SKM-1 treated with dmso at 0.1 percent for 144 hours (cell line): ENCODE measurements around the gene RPS16.

ENCODE experiments used
- DNase-seq: peaks from one replicate; lab custom pipeline; 2025; ENCODE audit not compliant: unreplicated experiment; lab: John Stamatoyannopoulos, UW

The RPS16 gene

GRCh38 chr19:39389631-39390414 is 45.9 kb downstream of the RPS16 start:
- no peak for DNase-seq

DNA sequence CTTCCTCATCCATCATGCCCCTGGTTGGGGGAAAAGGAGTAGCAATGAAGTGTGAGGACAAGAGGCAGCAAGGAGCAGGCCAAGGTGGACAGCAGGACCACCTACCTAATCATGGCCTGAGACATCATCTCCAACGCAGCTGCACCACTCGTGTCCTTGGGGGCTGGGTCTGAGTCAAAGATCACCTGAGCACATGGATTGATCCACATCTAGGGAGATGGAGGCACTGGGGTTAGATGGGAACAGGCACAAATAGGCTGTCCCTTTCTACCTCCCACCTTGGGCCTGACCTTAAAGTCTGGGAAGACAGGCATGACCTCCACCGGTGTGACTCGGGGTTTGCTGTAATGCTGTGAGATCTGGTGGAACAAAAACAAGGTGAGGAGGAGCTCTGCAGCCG is 47.1 kb downstream of the RPS16 start:
- no peak for DNase-seq

- no peak for DNase-seq
These were observed 49.2 kb downstream of the RPS16 start for GRCh38 chr19:39386557-39386956.

DNA sequence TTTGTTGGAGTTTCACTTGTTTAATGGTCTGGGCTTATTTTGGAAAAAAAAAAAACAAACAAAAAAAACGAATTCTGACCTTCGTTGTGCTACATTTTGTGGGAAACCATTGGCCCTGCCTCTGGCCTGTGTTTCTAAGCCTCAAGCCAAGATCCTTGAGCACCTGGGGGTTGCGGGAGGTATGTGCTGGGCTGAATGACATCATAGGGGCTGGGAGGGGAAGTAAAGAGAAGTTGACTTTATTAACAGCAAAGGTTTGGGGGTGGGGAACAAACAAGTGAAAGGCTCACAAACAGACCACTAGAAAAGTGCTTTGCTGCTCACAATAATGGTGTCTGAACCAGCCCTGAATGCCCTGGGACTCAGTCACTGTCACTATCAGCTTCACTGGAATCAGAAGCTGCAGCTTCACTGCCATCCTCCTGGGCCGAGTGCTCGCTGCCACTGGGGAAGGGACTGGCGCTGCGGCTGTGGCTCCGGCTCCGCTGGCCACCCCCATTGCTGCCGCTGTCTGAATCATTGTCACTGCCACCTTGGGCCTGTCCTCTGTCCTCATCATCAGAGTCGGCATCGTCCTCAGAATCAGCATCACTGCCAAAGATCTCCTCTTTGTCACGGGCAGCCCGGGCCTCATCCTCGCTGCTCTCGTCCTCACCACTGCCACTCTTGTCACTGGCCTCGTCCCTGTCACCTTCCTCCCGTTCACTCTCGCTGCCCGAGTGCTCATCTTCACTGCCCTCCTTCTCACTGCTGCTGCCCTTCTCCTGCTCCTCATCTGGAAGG is 49.9 kb downstream of the RPS16 start:
- no peak for DNase-seq

DNA sequence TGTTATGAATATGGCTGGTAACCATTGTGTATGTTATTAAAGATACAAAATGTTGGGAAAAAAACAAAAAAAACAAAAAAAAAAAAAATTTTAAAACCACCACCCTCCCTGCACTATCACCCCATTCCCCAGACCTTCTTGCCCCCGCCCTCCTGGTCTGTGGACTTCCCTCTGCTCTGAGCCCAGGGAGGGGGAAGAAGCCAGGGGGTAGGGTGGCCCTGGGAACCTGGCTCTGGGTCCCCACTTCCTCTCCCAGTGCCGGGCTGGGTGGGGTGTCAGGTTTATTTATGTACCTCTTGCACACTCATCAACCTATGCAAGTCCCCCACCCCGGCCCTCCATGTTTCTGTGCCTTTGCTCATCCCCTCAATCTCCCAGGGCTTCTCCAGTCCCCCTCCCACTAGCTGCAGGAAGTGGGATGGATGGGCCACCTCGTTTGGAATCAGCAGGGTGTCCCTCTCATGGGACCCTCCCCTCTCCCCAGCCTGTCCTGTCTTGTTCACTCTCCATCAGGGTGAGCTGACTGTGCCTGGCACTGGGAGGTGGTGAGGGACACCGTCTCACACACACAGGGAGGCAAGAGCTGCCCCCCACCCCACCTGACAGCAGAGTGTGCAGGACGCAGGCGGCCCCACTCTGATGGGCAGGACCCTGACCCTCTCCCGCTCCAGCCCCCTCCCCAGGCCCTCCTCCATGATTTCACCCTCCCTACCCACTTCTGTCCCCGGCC is 50.7 kb downstream of the RPS16 start:
- DNase-seq: no peak
